Sigmoid colon (tissue), 3 donors: ENCODE data around the gene MOAP1.

Experiments used
- POLR2A ChIP-seq, 2 donors: fragments of 450-650 bp; IDR thresholded peaks; one replicate each; pipeline ENCODE4 v1.6.1; 2016; ENCODE audit warnings: antibody characterized with exemption in 2 of 2, mild to moderate bottlenecking in 2 of 2, moderate library complexity in 2 of 2
- TF ChIP-seq, protein P1 (sequence below), 4 experiments: fragments of 450-650 bp in 3 of 4; fragments of 200-600 bp in 1 of 4; IDR thresholded peaks; one replicate each; pipeline ENCODE4 v1.5.1; 2016 to 2019; ENCODE audit warnings: antibody characterized with exemption in 4 of 4, mild to moderate bottlenecking in 3 of 4, moderate library complexity in 2 of 4

DNA sequence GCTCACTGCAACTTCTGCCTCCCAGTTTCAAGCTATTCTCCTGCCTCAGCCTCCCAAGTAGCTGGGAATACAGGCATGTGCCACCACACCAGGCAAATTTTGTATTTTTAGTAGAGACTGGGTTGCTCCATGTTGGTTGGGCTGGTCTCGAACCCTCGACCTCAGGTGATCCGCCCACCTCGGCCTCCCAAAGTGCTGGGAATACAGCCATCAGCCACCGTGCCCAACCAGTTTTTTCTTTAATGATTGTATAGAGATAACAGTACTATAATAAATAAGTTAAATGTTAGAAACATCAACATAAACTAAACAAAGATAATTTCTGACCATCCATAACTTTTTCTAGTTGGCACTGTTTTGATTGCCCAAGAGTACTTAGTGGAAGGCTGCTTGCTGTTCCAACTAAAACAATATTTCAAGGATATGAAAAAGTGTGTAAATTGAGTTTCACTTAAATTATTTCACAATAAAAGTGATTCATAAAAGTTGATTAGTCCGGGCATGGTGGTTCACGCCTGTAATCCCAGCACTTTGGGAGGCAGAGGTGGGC is 16.5 kb upstream of the MOAP1 start:
- TF ChIP-seq, protein P1, sequence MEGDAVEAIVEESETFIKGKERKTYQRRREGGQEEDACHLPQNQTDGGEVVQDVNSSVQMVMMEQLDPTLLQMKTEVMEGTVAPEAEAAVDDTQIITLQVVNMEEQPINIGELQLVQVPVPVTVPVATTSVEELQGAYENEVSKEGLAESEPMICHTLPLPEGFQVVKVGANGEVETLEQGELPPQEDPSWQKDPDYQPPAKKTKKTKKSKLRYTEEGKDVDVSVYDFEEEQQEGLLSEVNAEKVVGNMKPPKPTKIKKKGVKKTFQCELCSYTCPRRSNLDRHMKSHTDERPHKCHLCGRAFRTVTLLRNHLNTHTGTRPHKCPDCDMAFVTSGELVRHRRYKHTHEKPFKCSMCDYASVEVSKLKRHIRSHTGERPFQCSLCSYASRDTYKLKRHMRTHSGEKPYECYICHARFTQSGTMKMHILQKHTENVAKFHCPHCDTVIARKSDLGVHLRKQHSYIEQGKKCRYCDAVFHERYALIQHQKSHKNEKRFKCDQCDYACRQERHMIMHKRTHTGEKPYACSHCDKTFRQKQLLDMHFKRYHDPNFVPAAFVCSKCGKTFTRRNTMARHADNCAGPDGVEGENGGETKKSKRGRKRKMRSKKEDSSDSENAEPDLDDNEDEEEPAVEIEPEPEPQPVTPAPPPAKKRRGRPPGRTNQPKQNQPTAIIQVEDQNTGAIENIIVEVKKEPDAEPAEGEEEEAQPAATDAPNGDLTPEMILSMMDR (IDR thresholded peaks at IDR 0.05) = no peak
- no peak for TF ChIP-seq POLR2A (IDR thresholded peaks at IDR 0.05)
